ENCODE results near the gene DNAJC25.

DNAJC25 gene

DNA sequence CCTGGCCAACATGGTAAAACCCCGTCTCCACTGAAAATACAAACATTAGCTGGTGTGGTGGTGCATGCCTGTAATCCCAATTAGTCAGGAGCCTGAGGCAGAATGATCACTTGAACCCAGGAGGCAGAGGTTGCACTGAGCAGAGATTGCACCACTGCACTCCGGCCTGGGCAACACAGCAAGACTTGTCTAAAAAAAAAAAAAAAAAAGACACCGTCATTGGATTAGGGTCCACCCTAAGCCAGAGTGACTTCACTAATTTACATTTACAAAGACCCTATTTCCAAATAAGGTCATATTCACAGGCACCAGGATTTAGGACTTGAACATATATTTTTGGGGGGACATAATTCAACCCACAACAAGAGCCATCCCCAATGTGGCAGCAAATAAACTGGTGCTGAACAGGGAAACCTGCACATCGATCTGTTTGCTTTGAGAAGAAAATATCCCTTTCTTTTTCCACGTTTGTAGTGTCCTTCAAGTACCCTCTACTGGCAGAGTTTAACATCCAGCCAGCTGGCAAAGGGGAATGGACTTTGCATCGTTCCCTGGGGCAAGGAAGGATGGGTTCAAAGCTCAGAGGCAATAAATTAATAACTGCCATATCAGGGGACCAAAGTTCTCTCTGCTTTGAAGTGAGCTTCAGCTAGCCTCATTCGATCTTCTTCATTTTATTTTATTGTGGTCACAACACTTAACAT is 3.7 kb upstream of the DNAJC25 start:
- no peak for DNase-seq (ENCODE audit: low spot score)

GRCh38 chr9:111628411-111628810 is 2.7 kb upstream of the DNAJC25 start:
- DNase-seq (ENCODE audit: low spot score) = no peak

- no peak for DNase-seq (ENCODE audit: low spot score)
These were observed 761 bp upstream of the DNAJC25 start for GRCh38 chr9:111630182-111630963.

DNA sequence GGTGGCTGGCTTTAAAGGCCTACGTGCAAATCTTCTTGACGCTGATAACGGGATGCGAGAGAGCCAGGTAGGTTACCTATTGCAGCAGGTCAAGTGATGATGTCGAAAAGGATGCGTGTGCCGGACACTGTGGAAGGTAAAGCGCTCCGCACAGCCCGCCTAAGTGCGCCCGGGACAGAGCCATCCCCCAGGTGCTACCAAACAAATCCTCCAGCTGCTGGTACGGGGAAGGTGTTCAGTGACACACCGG is 245 bp upstream of the DNAJC25 start:
- no peak for DNase-seq (ENCODE audit: low spot score)

DNA sequence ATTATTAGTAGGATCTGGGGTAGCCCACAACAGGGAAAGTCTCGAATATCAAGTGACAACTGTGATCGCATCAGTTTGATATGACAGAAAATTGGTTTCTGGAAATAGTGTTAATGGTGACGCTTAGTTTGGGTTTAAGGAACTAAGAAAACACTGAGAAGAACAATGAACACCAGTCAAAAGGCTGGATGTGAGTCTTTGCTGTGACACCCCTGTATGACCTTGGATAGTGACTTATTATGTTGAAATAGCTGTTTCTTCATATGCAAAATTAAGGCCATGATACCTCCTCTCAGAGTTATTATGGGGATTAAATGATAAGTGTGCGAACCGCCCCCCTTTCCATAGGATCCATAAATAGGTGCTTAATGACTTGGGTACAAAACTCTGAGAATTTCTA is 926 bp downstream of the DNAJC25 start:
- DNase-seq (ENCODE audit: low spot score) = peak; percentile 29

- DNase-seq (ENCODE audit: low spot score) = no peak
These were observed 1.7 kb downstream of the DNAJC25 start for GRCh38 chr9:111632695-111633388.

DNA sequence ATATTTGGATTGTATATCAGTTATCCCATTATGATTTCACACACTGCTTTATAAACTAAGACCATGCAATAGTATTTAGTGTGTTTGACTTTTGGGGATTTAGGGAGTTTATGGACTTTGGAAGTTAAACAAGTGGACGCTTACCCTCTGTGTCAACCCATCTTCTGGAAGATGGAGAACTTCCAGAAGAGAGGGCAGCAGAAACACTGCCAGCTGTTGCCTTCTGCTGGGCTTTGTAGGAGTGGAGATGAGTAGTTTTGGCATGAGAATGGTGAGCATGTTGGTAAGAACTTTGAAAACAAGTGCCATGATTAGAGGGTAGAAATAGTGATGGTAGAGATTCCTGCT is 2.2 kb downstream of the DNAJC25 start:
- no peak for DNase-seq (ENCODE audit: low spot score)

DNA sequence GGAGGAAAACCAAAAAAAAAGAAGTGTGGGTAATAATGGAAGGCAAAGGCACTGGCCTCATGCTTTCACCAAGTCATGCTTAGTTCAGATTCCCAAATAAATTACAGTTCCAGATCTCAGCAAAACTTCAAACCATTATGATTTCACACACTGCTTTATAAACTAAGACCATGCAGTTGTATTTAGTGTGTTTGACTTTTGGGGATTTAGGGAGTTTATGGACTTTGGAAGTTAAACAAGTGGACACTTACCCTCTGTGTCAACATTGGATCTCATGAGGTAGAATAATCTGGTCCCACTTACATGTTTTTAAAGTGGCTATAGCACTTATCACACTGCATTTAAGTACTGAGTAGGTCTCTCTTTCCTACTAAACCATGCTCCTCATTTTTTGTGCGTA is 3.7 kb downstream of the DNAJC25 start:
- DNase-seq (ENCODE audit: low spot score) = no peak

DNA sequence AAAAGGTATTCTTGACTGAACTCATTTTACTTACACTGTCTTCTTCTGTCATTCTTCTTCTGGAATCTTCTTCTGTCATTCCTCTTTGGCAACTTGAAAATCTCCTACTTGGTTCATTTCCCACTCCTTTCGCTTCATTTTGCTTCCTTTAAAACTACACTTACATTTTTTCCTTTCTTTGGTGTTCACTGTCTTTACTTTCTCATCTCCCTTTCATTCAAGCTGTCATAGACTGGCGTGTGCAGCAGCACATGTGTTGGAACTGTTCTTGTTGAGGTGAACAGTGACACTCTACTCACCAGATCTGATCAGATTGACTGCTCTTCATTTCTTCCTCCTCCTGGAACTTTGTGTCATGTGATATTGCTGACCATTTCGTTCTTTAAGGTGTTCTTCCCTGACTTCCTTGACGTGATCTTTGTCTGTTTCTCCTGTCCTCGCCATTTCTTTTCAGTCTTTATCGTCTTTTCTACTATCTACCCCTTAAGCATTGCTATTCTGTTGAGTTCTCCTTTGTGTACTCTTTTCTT is 6.4 kb downstream of the DNAJC25 start:
- no peak for DNase-seq (ENCODE audit: low spot score)

DNA sequence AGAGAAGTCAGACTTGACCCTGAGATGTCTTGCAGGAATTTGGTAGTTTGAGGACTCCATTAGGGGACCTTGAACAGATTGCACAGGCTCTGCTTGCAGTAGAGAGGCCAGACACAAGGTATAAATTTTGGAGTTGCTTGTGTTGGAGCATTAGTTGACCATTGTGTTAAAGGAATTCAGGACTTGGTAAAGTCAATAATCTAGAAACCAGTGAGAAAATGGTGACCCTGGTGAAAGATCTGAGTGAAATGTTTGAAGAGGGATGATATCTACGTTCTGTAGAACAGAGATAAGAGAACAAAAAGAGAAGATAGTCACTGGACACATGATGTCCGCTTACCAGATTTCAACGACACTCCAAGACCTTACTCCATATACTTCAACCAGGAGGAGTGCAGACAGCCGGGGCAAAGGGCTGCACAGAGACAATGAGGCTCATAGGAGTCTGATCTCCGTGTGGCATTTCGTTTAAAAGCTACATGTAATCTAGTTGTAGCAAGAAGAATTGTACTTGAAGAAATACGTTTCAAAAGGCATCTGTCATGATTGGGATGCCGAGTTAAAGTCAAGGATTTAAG is 13.2 kb downstream of the DNAJC25 start:
- DNase-seq (ENCODE audit: low spot score) = no peak

- DNase-seq (ENCODE audit: low spot score) = no peak
These were observed 14.7 kb downstream of the DNAJC25 start for GRCh38 chr9:111645806-111646205.

GRCh38 chr9:111646417-111646816 is 15.3 kb downstream of the DNAJC25 start:
- DNase-seq (ENCODE audit: low spot score) = no peak

GRCh38 chr9:111648066-111648465 is 16.9 kb downstream of the DNAJC25 start:
- DNase-seq (ENCODE audit: low spot score) = no peak

- no peak for DNase-seq (ENCODE audit: low spot score)
These were observed 17.9 kb downstream of the DNAJC25 start for GRCh38 chr9:111649016-111649415.

DNA sequence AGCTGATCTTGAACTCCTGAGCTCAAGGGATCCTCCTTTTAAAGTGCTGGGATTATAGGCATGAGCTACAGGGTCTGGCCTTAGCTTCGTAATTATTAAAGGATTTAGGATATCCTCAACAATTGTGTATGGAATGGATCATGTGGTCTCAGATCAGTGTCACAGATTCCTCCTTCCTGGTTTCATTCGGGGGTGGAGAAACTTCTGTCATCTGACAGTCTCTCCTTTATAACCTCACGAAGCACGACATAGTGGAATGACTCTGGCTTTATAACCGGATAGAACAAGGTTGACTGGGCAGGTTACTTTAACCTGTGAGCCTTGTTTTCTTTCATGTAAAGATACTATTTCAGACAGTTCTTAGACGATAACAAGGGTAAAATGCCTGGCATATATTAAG is 25.9 kb downstream of the DNAJC25 start:
- no peak for DNase-seq (ENCODE audit: low spot score)

DNA sequence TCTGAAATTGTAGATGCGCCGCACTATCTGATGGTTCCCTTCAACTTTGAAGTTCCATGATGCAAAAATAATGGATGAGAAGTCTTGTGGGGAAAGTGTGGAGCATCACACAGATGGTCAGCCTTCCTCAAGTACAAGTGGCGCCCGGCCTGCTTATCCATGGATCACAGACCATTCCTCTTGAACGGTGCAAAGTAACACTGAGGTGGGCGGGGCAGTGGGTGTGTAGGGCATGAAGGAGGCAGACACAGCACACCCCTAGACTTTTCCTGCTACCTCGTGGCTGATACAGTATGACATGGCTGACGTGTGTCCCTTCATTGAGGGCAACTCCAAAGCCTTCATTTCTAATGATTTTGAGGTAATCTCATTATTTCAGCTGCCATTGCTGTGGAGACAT is 27.8 kb downstream of the DNAJC25 start:
- no peak for DNase-seq (ENCODE audit: low spot score)

- no peak for DNase-seq (ENCODE audit: low spot score)
These were observed 28.6 kb downstream of the DNAJC25 start for GRCh38 chr9:111659691-111660090.

- peak; percentile 90 for DNase-seq (ENCODE audit: low spot score)
These were observed 30.1 kb downstream of the DNAJC25 start, which contains the start of gene GNG10 for GRCh38 chr9:111661150-111661801. Gene GNG10 (plus strand): TSS chr9:111661605. CDS start chr9:111661635, 30 bp downstream.

DNA sequence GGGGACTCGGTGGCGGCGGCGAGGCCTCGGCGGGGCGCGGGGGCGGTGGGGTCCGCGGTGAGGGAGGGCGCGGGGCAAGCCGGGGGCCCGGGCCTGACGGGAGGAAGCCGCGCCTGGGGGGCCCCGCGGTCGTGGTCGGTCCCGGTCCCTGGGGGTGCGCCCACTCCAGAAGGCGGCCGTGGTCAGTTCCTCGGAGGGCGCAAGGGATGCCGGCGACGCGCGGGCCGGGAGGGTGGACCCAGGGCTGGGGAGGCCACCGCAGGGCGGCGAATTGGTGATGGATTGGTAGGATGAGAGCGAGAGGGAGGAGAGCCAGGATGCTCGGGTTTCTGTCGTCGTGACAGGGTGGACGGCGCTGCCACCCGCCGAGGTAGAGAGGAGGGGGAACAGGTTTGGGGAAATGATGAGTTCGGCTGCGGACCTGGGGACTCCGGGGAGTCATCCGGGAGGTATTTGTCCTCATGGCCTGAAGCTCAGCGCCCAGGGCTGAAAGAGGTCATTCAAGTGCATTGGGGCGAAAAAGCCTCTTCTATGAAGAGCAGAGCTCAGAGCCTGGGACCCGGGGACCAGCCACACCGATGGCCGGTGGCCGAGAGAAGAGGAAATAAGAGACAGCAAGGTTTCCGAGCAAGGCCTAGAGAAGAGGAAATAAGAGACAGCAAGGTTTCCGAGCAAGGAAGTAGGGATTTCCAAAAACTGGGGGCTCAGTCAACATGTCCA is 30.8 kb downstream of the DNAJC25 start:
- peak; percentile 73 for DNase-seq (ENCODE audit: low spot score)

DNA sequence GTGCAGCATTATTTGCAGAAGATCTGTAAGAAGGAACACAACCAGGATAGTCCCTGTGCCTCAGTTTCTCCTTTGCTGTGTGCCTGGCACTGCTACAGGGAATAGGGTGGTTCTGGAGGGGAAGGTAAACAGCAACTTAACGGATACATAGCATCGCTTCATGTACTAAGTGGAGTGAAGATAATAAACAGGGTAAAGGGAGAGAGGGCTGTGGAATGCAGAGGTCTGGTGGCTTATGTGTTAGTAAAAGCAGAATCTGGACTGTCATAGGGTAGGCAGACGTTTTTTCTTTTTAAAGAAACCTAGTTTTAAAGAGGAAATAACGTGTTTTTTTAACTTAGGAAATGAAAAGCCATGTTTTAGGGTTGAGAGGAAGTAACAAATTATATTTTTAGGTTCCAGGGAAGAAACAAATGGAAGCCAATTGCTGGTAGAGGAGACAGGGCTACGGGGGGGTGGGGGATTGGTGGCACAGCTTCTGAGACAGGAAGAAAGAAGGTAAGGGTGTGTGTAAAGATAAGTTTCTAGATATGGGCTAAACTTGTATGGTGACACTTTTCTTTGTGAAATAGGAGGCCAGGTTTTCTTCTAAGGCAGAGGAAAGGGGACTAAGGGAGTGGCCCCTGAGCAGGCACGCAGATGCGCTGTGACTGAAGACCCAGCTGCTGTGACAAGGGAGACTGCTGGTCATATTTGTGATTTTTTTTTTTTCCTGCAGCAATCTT is 31.6 kb downstream of the DNAJC25 start:
- peak; percentile 8 for DNase-seq (ENCODE audit: low spot score)

DNA sequence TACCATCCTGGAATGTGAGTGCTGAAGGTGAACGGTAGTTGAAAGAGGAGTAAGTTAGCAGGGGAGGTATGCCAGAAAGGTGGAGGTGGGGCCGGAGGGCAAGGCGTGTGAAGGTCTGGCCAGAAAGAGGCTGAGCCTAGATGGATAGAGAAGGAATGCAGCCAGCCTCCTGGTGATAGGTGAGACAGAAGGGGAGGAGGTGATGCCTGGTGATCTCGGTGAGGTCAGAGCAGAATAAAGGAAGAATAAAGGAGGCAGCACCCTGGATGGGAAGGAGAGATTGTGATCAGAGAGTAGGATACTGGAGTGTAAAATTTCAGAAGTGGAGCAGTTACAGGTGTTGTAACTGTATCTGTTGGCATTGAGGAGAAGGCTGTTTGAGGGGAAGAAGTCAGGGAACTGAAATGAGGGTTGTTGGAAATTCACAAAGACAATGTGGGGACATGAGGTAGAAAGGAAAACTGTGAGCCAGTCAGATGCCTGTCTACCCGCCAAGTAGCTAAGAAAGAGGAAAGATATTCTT is 32.2 kb downstream of the DNAJC25 start:
- DNase-seq (ENCODE audit: low spot score) = no peak
